ENCODE data around the gene NTN5.
"Not testable (repeated sequence)": the region's sequence is repeated elsewhere in the genome, so short reads cannot be mapped to it uniquely, and the experiment has no call there.

NTN5 gene

DNA sequence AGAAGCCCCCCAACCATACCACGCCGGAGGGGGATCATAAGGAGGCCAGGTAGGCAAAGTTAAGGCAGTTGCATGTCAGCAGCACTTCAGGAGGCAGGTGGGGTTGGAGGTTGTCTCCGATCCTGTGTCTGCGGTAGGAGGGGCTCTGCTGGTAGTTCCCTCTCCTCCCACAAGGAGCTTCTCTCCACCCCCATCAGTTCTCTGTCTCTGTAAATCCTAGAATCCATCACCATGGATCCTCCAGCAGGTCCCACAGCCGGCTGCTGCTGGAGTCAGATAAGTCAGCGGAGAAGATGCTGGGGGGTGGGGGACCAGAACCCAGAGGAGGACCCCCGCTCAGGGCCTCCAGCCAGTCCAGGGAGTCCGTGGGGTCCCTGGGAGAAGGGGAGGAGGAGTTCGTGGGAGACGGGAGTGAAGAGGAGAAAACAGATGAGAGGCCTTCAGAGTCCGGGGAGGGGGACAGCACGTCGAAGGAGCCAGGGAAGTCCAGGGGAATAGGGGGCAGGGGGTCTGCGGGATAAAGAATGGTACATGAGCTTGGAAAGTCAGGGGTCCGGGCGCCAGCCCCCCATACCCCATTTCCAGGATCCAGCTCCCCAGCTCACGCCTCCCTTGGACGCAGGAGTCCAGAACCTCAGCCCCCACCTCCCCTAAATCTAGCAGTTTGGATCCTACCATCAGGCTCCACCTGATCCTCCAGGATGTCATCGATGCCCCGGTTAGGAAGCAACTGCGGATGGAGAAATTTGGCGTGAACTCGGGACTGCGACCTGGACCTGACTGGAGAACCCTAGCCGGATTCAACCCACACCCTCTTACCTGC is 40.4 kb upstream of the NTN5 start:
- no peaks in the 10 kb centered on the region for H3K9me3 Mint-ChIP-seq
- H3K4me3 Mint-ChIP-seq: peak overlapping the region; percentile 83
- H3K27me3 Mint-ChIP-seq: no peaks in the 10 kb centered on the region
- no peaks in the 10 kb centered on the region for H3K36me3 Mint-ChIP-seq (ENCODE audit: low read depth)
- peaks cover 15% of the 10 kb centered on the region for H3K4me1 Mint-ChIP-seq (ENCODE audit: low read depth)
- H3K27ac Mint-ChIP-seq: peak overlapping the region; percentile 52

DNA sequence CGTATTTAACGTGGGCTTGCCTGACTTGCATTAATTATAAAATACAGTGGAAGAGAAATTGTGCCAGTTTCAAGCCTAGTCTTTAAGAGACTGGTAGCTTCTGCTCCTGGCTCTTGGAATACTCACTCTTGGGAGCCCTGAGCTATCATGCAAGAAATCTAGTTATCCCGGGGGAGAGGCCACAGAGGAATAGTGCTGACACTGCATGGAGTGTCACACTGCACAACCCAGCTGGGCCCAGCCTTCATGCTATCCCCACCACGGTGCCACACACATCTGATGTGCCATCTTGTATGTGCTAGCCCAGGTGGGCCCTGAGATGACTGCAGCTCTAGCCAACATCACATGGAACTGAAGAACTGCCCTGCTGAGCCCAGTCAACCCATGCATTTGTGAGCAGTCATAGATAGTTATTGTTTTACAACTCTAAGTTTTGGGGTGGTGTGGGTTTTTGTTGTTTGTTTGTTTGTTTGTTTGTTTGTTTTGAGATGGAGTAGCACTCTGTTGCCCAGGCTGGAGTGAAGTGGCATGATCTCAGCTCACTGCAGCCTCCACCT is 38.4 kb upstream of the NTN5 start:
- no peaks in the 10 kb centered on the region for H3K9me3 Mint-ChIP-seq
- peaks cover 15% of the 10 kb centered on the region for H3K4me1 Mint-ChIP-seq (ENCODE audit: low read depth)
- no peaks in the 10 kb centered on the region for H3K27me3 Mint-ChIP-seq
- no peaks in the 10 kb centered on the region for H3K36me3 Mint-ChIP-seq (ENCODE audit: low read depth)
- no peak overlapping the region for H3K4me3 Mint-ChIP-seq
- H3K27ac Mint-ChIP-seq: no peak overlapping the region

DNA sequence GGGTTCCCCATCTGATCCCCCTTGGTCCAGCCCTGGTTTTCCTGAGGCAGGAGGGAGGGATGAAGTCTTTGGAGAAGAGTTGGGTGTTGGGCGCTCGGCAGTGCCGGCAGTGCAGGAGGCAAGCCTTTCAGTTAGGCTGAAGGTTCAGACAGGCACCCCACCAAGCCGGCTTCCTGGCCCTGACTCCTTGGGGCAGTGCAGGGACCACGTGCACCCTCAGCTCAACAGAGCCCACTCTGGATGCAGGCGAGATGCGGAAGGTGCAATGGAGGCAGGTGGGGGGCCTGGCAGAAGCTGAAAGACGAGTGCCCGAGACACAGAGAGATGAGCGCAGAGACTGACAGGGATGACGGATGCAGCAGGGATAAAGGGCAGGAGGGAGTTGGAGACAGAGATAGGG is 35.7 kb upstream of the NTN5 start:
- no peak overlapping the region for H3K4me3 Mint-ChIP-seq
- H3K36me3 Mint-ChIP-seq (ENCODE audit: low read depth): no peaks in the 10 kb centered on the region
- H3K9me3 Mint-ChIP-seq: no peaks in the 10 kb centered on the region
- no peak overlapping the region for H3K27ac Mint-ChIP-seq
- H3K27me3 Mint-ChIP-seq: no peaks in the 10 kb centered on the region
- peaks cover 6% of the 10 kb centered on the region for H3K4me1 Mint-ChIP-seq (ENCODE audit: low read depth)

DNA sequence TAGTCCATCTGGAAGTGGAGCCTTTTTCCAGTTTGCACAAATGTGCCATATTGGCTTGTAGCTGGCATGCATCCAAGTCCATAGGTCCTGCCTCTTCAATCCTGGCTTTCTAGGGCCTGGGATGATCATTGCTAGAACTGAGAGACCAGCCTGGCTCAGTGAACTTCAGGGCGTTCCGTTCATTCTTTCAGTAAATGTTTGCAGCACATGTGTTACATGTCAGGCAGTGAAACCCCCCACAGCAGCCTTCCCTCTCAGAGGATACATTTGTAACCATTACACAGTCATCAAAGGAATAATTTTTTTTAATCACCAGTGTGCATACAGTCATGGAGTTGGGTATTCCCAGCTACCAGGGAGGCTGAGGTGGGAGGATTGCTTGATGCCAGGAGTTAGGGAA is 32.6 kb upstream of the NTN5 start:
- Mint-ChIP-seq H3K27me3 (no peaks in the 10 kb centered on the region), H3K4me3 (no peak overlapping the region), H3K27ac (no peak overlapping the region), H3K9me3 (no peaks in the 10 kb centered on the region), H3K4me1 (ENCODE audit: low read depth) (no peaks in the 10 kb centered on the region), H3K36me3 (ENCODE audit: low read depth) (no peaks in the 10 kb centered on the region)

DNA sequence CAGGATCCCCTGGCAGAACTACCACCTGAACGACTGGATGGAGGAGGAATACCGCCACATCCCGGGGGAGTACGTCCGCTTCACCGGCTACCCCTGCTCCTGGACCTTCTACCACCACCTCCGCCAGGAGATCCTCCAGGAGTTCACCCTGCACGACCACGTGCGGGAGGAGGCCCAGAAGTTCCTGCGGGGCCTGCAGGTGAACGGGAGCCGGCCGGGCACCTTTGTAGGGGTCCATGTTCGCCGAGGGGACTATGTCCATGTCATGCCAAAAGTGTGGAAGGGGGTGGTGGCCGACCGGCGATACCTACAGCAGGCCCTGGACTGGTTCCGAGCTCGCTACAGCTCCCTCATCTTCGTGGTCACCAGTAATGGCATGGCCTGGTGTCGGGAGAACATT is 30.5 kb upstream of the NTN5 start:
- Mint-ChIP-seq H3K27me3 (peaks cover 4% of the 10 kb centered on the region), H3K4me1 (ENCODE audit: low read depth) (no peaks in the 10 kb centered on the region), H3K9me3 (no peaks in the 10 kb centered on the region), H3K27ac (no peak overlapping the region), H3K4me3 (no peak overlapping the region), H3K36me3 (ENCODE audit: low read depth) (no peaks in the 10 kb centered on the region)

DNA sequence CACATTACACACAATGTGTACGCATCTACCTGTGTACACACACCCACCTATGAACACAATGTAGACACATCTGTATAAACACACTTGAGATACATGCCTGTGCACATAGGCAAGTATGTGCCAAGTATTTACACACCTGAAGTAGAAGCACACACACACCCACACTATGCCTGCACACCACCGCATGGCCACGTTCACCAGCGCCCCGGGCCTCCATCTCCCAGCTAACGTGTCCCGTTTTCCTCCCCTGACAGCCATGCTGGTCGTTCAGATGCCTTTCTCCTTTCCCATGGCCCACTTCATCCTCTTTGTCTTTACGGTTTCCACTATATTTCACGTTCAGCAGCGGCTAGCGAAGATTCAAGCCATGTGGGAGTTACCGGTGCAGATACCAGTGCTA is 29.9 kb upstream of the NTN5 start:
- Mint-ChIP-seq H3K27ac (no peak overlapping the region), H3K27me3 (peaks cover 7% of the 10 kb centered on the region), H3K36me3 (ENCODE audit: low read depth) (no peaks in the 10 kb centered on the region)

DNA sequence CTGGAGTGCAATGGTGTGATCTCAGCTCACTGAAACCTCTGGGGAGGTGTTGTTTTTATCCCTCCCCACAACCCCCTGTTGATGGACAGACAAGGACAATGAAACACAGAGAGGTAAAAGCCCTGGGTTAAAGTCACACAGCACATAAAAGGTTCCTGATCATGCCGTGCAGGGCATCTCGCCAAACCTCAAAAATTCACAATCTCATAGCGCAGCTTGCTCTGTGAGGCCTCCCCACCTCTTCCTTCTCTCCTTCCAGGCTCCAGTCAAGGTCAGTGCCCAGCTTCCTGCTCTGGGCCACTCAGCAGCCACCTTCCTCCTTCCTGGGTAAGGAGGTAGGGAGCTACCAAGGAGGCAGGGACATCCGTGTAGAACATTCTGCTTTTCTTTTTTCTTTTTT is 25.2 kb upstream of the NTN5 start:
- Mint-ChIP-seq H3K4me1 (ENCODE audit: low read depth) (peaks cover 7% of the 10 kb centered on the region), H3K4me3 (no peak overlapping the region), H3K27ac (no peak overlapping the region), H3K27me3 (peaks cover 19% of the 10 kb centered on the region), H3K9me3 (no peaks in the 10 kb centered on the region), H3K36me3 (ENCODE audit: low read depth) (no peaks in the 10 kb centered on the region)

More for the DNA sequence above, 29.9 kb upstream of the NTN5 start:
- Mint-ChIP-seq H3K4me3 (no peak overlapping the region), H3K9me3 (no peaks in the 10 kb centered on the region), H3K4me1 (ENCODE audit: low read depth) (no peaks in the 10 kb centered on the region)

DNA sequence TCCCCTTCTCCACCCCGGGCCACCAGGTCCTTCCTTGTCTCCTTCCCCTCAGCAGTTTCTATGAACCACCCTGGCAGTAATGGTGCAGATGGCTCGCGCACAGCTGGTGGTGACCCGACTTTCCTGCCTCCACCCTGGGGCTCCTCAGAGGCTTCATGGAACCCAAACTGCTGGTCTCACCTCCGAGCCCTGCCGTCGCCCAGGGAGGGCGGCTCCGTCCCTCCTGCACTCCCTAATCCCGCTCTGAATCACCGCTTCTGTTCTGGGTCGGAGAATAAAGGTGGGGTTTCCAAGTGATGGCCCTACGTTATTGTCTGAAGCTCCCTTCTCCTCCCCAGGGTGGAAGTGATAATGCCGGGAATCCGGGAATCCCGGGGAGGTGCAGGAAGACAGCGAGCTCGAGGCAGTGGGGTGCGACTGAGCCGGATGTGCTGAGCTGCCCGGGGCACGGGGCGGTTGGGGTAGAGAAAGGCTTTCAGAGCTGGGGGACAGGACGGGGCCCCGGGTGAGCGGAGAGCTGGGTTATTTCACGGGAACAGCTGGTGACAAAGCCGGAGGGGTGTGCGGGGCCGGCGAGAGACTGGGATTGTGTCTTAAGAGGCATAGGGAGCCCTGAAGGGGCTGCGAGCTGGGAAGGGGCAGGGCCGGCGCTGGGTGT is 23.7 kb upstream of the NTN5 start:
- Mint-ChIP-seq H3K27ac (no peak overlapping the region), H3K4me3 (peak overlapping the region; percentile 35), H3K9me3 (no peaks in the 10 kb centered on the region), H3K27me3 (peaks cover 19% of the 10 kb centered on the region), H3K4me1 (ENCODE audit: low read depth) (peaks cover 7% of the 10 kb centered on the region), H3K36me3 (ENCODE audit: low read depth) (no peaks in the 10 kb centered on the region)

DNA sequence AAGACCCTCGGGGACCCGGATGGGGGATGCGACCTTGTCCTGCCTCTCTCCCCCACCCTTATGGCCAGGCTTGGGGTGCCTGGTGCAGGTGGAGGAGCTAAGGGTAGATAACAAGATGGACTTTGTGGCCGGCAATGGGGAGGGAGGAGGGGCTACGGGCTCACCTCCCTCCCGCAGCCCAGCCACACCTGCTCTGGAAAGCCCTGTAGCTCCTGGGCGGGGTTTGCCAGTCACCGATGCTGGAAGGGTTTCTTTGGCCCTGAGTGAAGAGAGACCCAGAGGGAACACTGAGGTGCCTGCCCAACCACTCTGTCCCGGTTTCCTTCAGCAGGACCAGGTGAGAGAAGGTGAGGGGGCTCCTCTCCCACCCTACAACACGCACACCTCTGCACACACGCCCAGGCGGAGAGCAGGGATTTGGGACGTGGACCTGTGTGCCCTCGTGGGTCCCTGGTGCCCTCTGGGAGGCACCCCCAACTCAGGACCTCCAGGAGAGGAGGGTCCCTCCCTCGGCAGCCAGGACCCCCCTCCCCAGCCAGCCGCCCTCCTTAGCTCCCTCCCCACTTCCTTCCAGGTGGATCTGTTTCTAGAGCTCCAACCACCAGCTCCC is 23.0 kb upstream of the NTN5 start, which contains the start of gene FUT2:
FUT2 (plus strand) TSS at position 229 of the 610 bp plus-strand sequence. CDS start 6,986 bp downstream, outside the sequence.
- Mint-ChIP-seq H3K4me3 (peak within 1 kb of the TSS; percentile 35), H3K4me1 (ENCODE audit: low read depth) (peaks cover 7% of the 10 kb centered on the region), H3K36me3 (ENCODE audit: low read depth) (no peaks in the 10 kb centered on the region), H3K27ac (no peak within 1 kb of the TSS), H3K9me3 (no peaks in the 10 kb centered on the region), H3K27me3 (peaks cover 19% of the 10 kb centered on the region)

DNA sequence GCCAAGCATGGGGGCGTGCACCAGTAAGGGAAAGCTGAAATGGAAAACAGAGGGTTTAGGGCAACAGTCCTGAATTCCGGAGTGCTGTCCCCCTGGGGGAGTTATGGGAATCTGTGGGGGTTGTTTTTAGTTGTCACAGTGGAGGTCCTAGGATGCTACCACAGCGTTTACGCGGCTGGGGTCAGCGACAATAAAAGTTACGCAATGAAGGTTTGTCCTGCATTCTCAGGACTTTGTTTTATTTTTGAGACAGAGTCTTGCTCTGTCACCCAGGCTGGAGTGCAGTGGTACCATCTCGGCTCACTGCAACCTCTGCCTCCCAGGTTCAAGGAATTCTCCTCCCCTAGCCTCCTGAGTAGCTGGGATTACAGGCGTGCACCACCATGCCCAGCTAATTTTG is 20.8 kb upstream of the NTN5 start:
- H3K4me1 Mint-ChIP-seq (ENCODE audit: low read depth); H3K27ac Mint-ChIP-seq; H3K9me3 Mint-ChIP-seq; H3K4me3 Mint-ChIP-seq; H3K36me3 Mint-ChIP-seq (ENCODE audit: low read depth): not testable (repeated sequence)
- peaks cover 15% of the 10 kb centered on the region for H3K27me3 Mint-ChIP-seq

DNA sequence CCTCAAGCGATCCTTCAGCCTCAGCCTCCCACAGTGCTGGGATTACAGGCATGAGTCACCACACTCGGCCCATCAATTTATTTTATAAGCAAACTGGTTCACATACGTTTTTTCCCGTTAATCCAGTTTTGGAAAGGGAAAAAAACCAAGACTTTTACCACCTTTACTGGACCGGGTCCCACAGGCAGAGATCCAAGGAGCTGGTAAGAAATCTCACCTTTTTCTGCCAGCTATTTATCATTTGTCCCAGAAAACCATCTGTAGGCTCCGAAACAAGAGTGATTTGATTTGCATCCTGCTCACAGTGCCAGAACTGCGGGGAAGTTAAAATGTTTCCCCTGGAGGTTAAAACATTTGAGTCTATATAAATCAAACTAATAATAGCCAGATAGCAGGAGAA is 16.6 kb upstream of the NTN5 start:
- Mint-ChIP-seq H3K27me3 (no peaks in the 10 kb centered on the region), H3K27ac (no peak overlapping the region), H3K4me1 (ENCODE audit: low read depth) (no peaks in the 10 kb centered on the region), H3K9me3 (no peaks in the 10 kb centered on the region), H3K36me3 (ENCODE audit: low read depth) (no peaks in the 10 kb centered on the region), H3K4me3 (no peak overlapping the region)

DNA sequence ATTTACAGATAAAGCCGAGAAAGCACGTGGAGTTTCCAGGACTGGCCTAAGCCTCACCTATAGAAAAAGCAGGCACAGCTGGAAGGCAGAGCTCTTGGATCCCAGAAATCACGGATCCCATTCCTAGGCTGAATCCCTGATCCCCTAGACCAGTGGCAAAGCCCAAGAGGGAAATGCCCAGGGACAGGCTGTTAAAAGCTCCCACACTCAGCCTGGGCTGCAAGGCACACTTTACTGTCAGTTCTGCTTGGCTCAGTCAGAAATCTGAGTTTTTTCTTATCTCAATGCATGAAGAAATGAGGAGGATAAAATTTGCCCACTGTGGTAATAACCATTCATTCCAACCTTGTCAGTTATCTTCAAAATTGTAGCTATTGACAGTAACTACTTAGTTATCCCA is 15.0 kb upstream of the NTN5 start:
- no peak overlapping the region for H3K27ac Mint-ChIP-seq
- no peaks in the 10 kb centered on the region for H3K27me3 Mint-ChIP-seq

DNA sequence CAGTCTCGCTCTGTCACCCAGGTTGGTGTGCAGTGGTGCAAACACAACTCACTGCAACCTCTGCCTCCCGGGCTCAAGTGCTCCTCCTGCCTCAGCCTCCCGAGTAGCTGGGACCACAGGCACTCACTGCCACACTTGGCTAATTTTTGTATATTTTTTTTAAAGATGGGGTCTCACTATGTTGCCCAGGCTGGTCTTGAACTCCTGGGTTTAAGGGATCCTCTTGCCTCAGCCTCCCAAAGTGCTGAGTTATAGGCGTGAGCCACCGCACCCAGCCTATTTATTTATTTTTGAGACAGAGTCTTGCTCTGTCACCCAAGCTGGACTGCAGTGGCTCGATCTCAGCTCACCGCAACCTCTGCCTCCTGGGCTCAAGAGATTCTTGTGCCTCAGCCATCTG is 13.8 kb upstream of the NTN5 start:
- H3K36me3 Mint-ChIP-seq (ENCODE audit: low read depth); H3K4me3 Mint-ChIP-seq; H3K4me1 Mint-ChIP-seq (ENCODE audit: low read depth); H3K27me3 Mint-ChIP-seq; H3K9me3 Mint-ChIP-seq; H3K27ac Mint-ChIP-seq: not testable (repeated sequence)

More for the DNA sequence above, 15.0 kb upstream of the NTN5 start:
- Mint-ChIP-seq H3K4me1 (ENCODE audit: low read depth) (no peaks in the 10 kb centered on the region), H3K9me3 (no peaks in the 10 kb centered on the region), H3K36me3 (ENCODE audit: low read depth) (no peaks in the 10 kb centered on the region), H3K4me3 (no peak overlapping the region)

DNA sequence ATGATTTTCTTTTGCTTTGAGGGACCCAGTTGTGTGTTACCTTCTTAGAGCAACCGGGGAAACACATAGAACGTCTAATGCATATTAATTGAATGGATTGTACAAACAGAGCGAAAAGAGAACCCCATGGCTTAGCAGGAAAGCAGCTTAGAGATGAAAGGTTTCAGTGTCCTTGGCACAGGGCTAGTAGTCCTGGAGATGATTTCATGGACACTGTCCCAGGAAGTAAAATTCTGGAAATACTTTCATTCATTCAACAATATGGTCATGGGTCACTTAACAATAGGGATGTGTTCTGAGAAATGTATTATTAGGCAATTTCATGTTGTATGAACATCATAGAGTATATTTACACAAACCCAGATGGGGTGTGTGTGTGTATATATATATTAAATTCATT is 13.3 kb upstream of the NTN5 start:
- H3K4me1 Mint-ChIP-seq (ENCODE audit: low read depth): no peaks in the 10 kb centered on the region
- no peaks in the 10 kb centered on the region for H3K9me3 Mint-ChIP-seq
- no peaks in the 10 kb centered on the region for H3K36me3 Mint-ChIP-seq (ENCODE audit: low read depth)
- no peaks in the 10 kb centered on the region for H3K27me3 Mint-ChIP-seq
- H3K27ac Mint-ChIP-seq: no peak overlapping the region
- no peak overlapping the region for H3K4me3 Mint-ChIP-seq

DNA sequence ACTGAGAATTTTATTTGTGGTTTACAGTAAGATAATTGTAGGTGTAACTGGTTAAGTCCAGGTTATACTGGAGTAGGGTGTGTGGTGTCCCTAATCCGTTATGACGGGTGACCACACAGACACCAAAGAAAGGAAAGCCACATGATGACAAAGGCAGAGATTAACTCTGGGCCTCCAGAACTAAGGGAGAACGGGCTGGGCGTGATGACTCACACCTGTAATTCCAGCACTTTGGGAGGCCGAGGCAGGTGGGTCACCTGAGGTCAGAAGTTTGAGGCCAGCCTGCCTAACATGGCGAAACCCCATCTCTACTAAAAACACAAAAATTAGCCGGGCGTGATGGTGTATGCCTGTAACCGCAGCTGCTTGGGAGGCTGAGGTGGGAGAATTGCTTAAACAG is 12.8 kb upstream of the NTN5 start:
- no peaks in the 10 kb centered on the region for H3K27me3 Mint-ChIP-seq
- no peaks in the 10 kb centered on the region for H3K9me3 Mint-ChIP-seq
- H3K36me3 Mint-ChIP-seq (ENCODE audit: low read depth): no peaks in the 10 kb centered on the region
- H3K4me1 Mint-ChIP-seq (ENCODE audit: low read depth): no peaks in the 10 kb centered on the region
- no peak overlapping the region for H3K27ac Mint-ChIP-seq
- no peak overlapping the region for H3K4me3 Mint-ChIP-seq
